Ammon's horn (tissue), 1 donor: ENCODE measurements around the gene INVS.
A peak's percentile ranks its signal among the peaks of the same experiment; 100 is the strongest.
"Not testable (repeated sequence)": the region's sequence is repeated elsewhere in the genome, so short reads cannot be mapped to it uniquely, and the experiment has no call there.

ENCODE experiments used
- DNase-seq: peaks from one replicate; pipeline ENCODE4 v3.0.0-alpha.2; 2016; ENCODE audit warnings: low spot score

INVS gene

DNA sequence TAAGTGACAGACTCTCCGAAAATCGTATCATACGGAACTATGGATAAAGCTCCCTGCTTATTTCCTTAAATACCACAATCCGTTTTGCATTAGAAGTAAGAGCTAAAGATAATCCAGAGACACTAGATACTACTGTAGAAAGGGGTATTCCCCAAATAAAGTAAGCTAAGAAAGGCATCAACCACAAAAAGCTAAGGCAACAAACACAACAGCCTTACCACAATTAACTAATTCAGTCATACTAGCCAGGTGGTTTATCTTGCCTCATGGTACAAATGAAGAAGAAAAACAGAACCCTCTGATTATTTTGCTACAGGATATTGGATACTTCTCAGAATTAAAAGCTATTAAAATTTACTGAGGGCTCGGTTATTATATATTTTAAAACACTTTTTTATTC, 14.3 kb upstream of the INVS start:
- DNase-seq: no peak

DNA sequence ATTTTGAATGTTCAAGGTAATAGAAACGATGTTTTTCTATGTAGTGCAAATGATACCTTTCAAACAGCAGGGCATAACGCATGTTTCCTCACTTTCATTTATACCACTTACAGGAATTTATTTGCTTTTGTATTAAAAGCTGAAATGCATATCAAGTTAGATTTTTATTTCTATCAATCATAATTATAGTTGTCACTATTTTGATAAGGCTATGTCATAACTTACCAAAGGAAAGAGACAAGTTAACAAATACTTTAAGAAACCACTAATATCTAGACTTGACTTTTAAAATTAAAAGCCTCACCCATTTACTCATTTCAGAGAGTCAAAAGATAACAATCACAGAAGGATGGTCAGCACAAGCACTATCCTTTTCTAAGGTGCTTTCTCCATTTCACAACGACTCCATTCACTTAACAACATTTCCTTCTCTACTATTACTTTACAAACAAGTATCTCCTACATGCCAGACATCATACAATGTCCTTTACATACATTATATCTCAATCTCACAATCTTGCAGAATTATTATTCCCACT, 12.9 kb upstream of the INVS start:
- DNase-seq: no peak

DNA sequence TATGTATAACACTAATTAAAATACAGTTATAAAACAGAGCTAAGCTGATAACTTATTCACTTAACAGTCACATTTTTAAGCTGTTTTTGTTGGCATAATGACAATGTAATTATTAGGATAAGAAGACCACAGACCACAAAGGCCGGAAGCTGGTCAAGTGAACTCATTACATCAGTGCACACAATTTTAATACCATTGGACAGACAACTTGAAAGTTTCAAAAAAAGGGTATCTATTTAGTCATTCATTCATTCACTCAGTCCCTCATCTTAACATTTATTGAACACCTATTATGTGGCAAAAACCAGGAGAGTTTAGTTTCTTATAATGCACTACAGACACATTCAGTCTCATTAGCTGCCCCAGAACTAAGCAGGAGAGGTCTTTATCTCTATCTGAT, 11.8 kb upstream of the INVS start:
- no peak for DNase-seq

DNA sequence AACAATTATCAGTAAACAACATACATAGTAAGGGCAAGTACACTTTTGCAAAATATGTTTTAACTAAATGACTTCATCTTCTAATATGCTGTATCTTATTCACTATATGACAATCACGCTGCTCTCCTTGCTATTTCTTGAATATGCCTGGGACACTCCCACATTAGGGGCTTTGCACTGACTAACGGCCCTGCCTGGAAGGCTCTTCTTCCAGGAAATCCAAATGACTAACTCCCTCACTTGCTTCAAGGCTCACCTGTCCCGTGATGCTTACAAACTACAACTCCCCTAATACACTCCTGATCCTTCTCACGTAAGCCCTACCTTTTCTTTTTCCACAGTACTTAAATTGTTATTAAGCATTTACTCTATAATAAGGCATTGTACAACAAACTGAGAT, 10.8 kb upstream of the INVS start:
- DNase-seq: no peak

DNA sequence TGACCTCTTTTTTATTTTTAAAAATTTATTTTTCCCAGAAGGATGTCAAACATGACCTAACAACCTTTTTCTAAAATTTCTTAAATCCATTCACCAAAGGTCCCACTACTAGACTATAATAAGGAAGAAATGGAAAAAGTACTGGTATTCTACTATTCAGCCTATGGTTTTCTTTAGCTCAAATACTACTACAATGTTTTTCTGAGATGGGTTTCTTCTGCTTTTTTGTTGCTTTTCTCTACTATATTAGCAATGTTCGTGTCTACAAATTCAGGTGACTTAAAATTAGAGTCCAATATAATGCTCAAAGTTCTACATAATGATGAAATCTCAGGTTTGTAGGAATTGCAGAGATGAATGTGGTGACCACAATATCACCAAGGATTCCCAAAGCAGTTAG, 8.2 kb upstream of the INVS start:
- no peak for DNase-seq

DNA sequence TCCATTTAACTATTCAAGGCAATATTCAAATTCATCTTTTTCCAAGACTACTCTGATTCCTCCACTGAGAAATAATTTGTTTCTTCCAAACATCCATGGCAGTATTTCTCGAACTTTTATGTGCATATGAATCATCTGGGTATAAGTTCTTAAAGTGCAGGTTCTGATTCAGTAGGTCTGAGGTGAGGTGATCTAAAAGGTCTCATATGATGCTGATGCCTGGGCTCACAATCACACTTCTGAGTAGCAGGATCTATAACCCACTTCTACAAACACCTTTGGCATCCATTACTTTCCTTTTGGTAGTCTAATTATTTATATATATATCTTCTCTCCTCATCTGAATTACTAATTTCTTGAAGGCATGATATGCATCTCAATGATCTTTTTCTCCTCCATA, 7.4 kb upstream of the INVS start:
- no peak for DNase-seq

DNA sequence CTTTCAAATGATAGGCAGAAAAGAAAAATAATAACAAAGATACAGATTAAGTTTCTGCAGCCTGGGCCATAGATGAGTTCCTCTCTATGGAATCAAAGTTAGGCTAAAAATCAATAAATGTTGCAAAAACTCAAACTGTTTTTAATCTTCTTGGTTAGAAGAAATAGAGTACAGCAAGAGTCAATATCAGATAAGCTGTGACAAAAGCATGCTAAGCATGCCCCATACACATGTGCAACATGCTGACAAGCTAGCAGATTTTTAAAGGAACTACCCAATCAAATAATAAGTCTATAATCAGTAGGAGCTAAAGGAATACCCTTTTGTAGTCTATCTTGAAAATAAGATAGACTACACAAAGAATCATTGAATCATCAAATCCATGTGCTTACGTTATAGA, 7.0 kb upstream of the INVS start:
- no peak for DNase-seq

DNA sequence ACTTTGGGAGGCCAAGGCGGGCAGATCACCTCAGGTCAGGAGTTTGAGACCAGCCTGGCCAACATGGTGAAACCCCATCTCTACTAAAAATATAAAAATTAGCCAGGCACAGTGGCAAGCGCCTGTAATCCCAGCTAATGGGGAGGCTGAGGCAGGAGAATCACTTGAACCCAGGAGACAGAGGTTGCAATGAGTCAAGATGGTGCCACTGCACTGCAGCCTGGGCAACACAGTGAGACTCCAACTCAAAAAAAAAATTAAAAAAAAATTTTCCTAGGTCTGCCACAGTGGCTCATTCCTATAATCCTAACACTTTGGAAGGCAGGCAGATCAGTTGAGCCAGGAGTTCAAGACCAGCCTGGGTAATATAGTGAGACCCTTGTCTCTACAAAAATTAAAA, 4.6 kb upstream of the INVS start:
- not testable (repeated sequence) for DNase-seq

DNA sequence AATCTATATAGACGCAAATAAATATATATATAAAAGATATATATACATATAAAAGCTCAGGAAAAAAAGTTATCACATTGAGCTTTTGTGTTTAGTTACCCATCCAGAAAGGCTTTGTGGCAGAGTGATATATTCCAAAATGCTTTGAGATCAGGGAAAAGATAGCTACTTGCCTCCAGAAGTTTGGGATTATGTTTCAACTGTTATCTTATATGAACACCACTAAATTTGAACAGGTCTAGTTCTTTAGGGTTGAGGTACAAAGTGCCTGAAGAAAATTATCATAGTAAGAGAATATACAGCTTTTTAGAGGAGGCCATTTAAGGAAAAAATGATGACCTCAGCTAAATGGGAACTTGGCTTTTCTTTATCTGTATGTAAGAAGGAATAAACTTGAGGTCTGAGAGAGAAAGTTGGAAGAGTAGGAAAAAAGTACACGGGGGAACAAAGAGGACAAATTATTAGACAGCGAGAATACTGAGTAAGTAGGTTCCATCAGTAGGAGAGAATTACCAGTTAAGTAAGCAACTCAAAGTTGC, 2.6 kb upstream of the INVS start:
- no peak for DNase-seq

DNA sequence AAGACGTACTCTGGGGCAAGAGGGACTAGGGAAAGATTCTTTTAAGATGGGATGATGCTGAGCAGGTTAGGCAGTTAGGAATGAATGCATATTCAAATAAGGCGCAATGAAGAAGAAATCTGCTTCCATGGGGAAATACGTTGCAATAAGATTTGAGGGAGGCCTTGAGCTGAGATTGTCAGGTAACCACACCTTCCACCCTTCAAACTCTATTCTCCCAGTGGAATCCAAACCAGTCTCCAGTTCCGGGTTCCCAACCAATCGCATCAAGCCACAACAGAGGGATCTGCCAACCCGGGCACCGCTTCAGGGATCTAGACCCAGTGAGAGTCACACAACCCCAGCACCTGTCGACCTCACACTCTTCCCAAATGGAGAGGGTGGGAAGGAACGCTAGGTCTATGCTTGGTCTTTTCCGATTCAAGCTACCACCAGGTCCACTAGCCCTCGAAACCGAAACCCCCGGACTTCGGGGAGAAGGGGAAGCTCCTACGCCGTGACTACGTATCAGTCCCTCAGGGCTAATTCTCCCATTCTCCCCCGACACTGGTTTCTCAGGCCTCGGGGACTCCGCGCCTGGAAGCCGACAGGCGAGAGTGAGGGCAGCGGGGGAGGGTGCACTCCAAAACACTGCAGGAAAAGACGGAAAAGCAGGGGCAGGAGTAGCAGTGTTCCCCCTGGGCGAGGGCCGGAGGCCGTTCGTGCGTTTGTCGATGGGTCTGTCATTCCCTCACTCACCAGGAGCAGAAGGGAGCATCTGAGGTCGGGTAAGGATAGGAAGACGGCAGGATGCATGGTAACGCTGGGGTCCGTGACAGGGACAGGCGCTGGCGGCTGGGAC, 777 bp upstream of the INVS start:
- DNase-seq: peak; percentile 55

DNA sequence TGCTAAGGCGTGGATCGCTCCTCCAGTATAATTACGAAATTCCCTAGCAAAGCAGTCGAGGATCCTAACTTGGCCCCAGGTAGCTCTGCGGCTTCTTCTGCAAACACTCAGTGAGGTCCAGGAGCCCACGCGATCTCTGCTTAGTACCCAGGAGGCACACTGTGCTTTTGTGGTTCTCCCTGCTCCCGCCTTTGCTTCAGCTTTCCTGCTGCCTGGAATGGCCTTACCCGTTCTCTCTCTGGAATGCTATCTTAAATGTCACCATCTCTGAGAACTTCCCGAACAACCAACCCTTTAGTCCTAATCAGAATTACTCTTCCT, 639 bp downstream of the INVS start:
- peak; percentile 45 for DNase-seq

DNA sequence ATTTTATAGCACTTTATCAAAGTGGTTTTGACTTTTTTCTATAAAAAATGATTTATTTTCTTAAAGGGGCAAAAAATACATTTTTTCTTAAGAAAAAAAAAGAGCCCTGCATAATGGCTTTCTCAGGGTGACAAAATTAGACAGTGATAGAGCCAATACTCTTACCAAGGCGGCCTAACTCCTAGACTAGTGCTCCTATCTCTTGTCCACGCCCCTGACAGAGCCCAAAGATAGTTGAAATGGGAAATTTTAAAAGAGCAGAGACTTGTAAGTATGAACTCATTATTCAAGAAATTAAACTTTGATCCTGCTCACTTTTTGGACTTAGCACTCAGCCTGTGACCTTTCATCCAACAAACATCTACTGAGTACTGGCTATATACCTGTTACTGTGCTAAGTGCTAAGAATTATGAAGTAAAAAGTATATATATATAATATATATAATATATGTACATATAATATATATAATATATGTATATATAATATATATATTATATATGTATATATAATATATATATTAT, 1.2 kb downstream of the INVS start:
- DNase-seq: no peak

DNA sequence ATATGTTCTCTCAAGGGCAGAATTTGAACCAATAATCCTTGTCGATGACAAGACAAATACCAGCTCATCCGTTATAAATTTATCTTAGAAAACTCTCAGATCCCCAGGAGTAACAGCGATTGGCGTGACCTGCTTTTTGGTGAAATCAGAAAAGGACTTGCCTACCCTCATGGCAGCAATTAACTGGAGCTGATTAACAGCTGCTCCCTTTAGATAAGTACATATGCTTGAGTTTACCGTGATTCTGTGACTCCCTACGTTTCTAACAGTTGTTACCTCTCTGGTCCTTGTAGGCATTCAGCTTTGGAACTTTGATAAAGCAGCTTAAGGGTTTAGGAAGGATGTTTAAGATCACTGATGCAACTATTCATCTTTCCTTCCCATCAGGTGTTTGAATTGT, 2.6 kb downstream of the INVS start:
- no peak for DNase-seq

DNA sequence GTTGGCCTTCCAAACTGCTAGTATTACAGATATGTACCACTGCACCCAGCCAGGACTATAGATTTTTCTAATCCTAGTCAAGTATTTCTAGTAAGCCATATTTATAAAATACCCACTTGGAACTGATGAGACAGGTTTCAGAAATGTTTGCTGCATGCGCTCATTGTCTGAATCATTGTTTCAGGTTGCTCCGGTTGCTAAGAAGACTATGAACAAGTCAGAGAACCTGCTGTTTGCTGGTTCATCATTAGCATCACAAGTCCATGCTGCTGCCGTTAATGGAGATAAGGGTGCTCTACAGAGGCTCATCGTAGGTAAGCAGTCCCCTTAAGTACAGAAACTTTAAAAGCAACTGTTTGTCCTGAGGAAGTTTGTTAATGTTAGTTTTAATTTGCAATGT, 5.3 kb downstream of the INVS start:
- no peak for DNase-seq

DNA sequence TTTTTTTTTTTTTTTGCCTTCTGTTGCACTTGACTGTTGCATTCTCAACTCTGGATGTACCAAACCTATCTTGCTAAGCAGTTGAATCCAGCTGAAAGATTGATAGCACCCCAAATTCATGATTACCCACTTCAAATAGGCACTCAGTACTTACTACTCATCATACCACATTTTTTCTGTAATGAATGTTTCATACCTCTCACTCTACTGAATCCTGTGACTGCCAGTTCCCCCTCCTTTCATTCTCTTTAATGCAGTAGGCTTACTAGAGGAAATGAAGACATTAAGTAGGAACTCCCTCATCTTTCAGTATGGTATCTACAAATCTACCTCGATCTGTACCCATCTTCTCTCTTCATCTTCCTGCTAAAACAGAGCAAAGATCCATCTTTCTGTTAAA, 6.8 kb downstream of the INVS start:
- DNase-seq: no peak

DNA sequence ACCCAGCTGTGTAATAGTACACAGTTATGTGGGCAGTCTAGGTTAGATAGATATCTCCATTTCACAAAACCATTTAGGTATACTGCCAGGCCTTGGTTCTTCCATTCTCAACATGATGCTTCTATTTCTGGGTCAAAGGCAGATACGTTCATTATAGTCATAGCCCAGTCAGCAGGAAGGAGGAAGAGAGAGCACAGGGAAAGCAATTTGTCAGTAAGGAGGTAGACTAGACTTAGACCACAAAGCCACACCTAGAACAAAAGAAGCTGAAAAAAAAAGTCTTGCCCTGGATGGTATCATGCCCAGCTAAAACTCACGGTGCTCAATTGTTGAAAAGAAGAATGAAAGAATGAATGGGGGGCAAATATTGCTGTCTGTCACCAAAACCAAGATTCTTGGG, 7.6 kb downstream of the INVS start:
- DNase-seq: no peak

DNA sequence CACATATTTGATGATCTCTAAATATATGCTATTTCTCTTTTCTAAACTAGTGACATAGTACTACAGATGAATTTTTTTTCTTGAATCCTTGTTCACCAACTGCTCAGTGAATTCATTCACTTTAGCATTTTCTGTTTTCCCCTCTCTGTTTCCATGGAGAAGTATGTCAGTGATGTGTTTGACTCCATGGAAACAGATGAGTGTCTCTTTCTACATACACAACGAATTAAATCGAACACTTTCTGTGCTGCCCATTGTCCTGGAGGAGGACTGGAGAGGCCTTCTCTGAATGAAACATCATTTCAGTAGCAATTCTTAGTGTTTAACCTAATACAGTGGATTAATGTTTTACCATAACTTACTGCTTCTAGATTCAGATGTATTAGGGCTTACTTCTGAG, 9.5 kb downstream of the INVS start:
- DNase-seq: peak; percentile 20

DNA sequence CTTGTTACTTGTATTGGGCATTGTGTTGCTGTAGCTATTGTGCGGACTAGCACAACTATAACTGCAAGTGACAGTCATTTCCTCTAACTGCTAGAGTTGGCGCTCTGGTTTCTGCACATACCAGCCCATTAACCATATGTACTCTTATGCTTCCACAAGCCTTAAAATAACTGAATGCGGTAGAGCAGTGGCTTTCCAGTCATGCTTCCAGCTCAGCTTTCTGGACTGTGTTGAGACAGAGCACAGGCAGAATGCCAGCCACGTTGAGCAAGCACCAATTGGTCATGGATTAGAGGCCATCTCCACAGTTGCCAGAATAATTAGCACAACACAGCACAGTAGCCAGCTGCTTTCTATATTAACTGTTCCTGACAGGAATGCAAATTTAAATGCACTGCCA, 12.2 kb downstream of the INVS start:
- peak; percentile 89 for DNase-seq

DNA sequence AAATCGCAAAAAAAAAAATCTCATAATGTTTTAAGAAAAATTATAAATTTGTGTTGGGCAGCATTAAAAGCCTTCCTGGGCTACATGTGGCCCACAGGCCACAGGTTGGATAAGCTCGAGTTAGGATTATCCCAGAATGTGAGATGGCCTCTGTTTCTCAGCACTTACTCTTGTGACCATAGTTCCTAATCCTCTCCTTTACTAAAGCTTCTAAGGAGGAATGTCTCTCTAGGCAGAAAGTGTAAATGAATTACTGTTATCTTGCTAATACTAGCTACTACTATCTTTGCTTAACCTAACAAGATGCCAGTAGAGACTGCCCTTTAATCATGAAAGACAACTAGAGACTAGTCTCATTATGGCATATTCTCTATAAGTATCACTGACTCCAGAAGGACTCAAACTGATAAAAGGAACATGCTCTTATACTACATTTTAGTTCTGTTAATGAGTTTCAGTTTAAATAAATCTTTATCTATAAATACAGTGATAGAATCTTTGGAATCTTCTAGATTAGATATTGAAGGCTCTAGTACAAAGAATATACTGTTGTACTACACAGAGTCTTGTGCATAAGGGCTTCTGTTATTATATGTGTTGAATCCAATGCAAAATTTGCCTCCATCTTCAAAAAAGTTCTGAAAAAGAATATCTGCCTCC, 13.8 kb downstream of the INVS start:
- no peak for DNase-seq

DNA sequence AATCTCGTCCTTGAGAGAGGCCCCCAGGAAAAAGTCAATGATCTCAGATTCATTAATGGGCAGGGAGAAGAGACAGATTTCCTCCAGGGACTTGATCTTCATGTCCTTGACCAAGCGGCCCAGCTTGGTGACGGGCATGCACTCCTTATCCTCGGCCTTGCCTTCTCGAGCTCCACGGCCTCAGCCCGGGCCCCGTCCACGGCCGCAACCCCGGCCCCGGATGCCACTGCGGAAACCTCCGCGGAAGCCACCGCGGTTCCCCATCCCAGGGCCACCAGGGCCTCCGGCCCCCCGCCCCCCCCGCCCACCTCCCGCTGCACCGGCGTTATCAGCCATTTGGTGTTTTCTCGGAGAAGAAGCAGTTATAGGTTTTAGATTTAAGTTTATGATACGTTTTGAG, 18.3 kb downstream of the INVS start:
- no peak for DNase-seq

DNA sequence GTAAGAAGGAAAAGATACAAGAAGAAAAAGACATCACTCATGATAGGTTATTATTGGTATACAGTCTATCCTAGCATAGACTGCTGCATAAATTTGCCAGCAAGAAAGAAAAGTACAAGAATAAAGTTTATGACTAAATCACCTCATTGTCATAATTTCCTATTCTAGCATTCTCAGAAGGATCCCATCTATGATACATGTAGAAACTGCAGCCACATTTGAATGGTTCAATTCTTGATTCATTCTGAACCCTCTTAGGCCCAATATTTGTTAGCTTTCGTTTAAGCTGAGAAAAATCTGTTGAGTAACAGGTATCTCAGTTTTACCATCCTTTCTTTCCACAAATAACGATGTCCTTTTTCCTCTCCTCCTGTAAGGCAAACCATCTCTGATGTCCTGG, 21.2 kb downstream of the INVS start:
- no peak for DNase-seq

DNA sequence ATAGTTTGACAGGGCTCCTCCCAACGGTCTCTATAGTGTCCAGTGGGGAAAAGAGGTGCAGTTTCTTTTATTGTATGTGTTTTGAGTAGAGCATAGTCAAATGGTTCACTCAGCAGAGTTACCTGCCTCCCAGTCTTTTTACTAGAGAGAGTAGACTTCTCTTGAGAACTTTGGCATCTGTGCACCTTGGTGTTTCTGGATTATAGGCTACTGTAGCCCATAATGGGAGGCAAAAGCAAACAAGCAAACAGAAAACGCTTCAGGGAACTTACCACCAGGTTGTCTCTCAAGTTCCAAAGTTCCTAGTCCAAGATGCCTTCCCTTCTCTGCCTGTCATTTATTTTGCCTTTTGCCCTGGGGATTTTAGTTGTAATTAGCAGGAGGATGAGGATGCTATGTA, 26.2 kb downstream of the INVS start:
- DNase-seq: no peak

DNA sequence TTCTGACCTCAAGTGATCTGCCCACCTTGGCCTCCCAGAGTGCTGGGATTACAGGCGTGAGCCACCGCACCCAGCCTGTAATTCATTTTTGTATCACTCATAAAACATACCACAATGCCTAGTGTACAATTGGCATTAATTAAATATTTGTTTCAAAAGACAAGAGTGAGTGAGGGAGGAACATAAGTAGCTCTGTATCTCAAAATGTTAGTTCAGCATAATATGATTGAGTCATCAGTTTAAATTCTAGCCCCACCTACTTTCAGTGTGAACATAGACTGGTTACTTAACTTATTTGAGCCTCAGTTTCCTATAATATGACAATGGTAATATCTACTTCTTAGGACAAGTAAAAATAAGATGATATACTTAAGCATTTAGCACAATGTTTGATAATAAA, 26.9 kb downstream of the INVS start:
- no peak for DNase-seq
